ENCODE measurements around the gene RSPH3. TPM values are rescaled to one million over a fixed set of nuclear protein-coding genes. Genes with fewer than 3 reads are reported as not detected.

RSPH3 gene
- polyA plus RNA-seq, 1 of the 3 experiments (the other 2 are of a cell fraction) = 2.1 TPM

GRCh38 chr6:159041181-159041580, 41.2 kb upstream of the RSPH3 start:
- Histone ChIP-seq H3F3A (replicated peaks; ENCODE audit: insufficient read depth) (no peaks in the 10 kb centered on the region), H3K4me2 (no peak overlapping the region), H3K4me1 (ENCODE audit: control insufficient read depth in 1 of 2, insufficient read depth in 2 of 2, low read depth in 1 of 2, low read length in 1 of 2) (peaks cover 0 to 2% of the 10 kb centered on the region in 2 experiments; a peak in 1 of 4 replicates), H3K4me3 (ENCODE audit: low read depth in 2 of 2, low read length in 1 of 2) (no peak overlapping the region), H3K79me2 (ENCODE audit: insufficient read depth) (no peaks in the 10 kb centered on the region), H3K36me3 (replicated peaks in 1 of 2; ENCODE audit: control insufficient read depth in 1 of 2, insufficient read depth in 2 of 2, low read length in 1 of 2) (no peaks in the 10 kb centered on the region), H3K9me2 (no peaks in the 10 kb centered on the region), H3K9me3 (no peaks in the 10 kb centered on the region), H2AFZ (ENCODE audit: low read depth) (no peak overlapping the region), H4K20me1 (ENCODE audit: insufficient read depth) (no peaks in the 10 kb centered on the region), H3K27me3 (ENCODE audit: insufficient read depth) (peaks cover 28% of the 10 kb centered on the region; the same call in 1 of the 2 replicates), H3K9ac (no peak overlapping the region), H3K27ac (ENCODE audit: low read depth in 2 of 2, low read length in 1 of 2) (no peak overlapping the region)
- WGBS (ENCODE audit: low lambda C conversion rate) = 82% methylated on average over 7 of the region's 7 CpGs
- no peak for DNase-seq
- ChIA-PET CTCF (interaction anchor here (0.6 to 10.7 kb wide), 12 partner anchors 8 to 94 kb away, joined by 3 to 152 read pairs (median 6); no protein-coding TSS in a partner anchor), POLR2A (no interaction called here)
- TF ChIP-seq TAF1 (IDR thresholded peaks at IDR 0.05; ENCODE audit: borderline replicate concordance, low read depth, low read length) (no peak), IRF3 (IDR thresholded peaks at IDR 0.05; ENCODE audit: low read depth, low read length) (no peak), ELF1 (IDR thresholded peaks at IDR 0.05) (no peak), MAX (IDR thresholded peaks at IDR 0.05; ENCODE audit: low read depth) (no peak), REST (IDR thresholded peaks at IDR 0.05; ENCODE audit: low read depth, low read length) (no peak), EP300 (IDR thresholded peaks at IDR 0.05; ENCODE audit: borderline replicate concordance in 1 of 2, low read depth in 1 of 2, low read length in 1 of 2) (no peak), RFX5 (IDR thresholded peaks at IDR 0.05; ENCODE audit: low read length) (no peak), FOXM1 (IDR thresholded peaks at IDR 0.05; ENCODE audit: low read depth) (no peak), NFIC (IDR thresholded peaks at IDR 0.05; ENCODE audit: borderline replicate concordance) (no peak), RCOR1 (IDR thresholded peaks at IDR 0.05; ENCODE audit: low read length) (no peak), NRF1 (IDR thresholded peaks at IDR 0.05; ENCODE audit: low read depth, low read length) (no peak), TEAD4 (IDR thresholded peaks at IDR 0.05; ENCODE audit: borderline replicate concordance, insufficient read depth) (no peak), PBX3 (IDR thresholded peaks at IDR 0.05) (no peak), JUND (IDR thresholded peaks at IDR 0.05) (no peak), USF1 (IDR thresholded peaks at IDR 0.05; ENCODE audit: borderline replicate concordance, low read depth) (no peak), GABPA (IDR thresholded peaks at IDR 0.05; ENCODE audit: low read depth) (no peak), FOXJ3 (CRISPR knock-in tag; IDR thresholded peaks at IDR 0.05) (no peak)

Measured in SK-N-SH (cell line).